GM06990 (cell line): ENCODE data around the gene NAA80.

Source experiments
- DNase-seq: peaks from one replicate; pipeline ENCODE4 v3.0.0-alpha.2; 2011; ENCODE audit not compliant: insufficient read length; ENCODE audit errors: extremely low read depth
- H3K27me3 ChIP-seq: replicated peaks from 2 replicates; pipeline ENCODE4 v1.6.0; 2011; ENCODE audit warnings: low read length; ENCODE audit not compliant: control insufficient read depth, insufficient read depth
- H3K36me3 ChIP-seq: 2 replicates; pipeline ENCODE4 v1.5.1; 2011; ENCODE audit warnings: low read length; ENCODE audit not compliant: control insufficient read depth, insufficient read depth
- H3K4me3 ChIP-seq: replicated peaks from 2 replicates; pipeline ENCODE4 v1.5.1; 2011; ENCODE audit warnings: low read depth, mild to moderate bottlenecking, control low read depth, low read length
- TF ChIP-seq, protein P1 (sequence below): IDR thresholded peaks from 2 replicates; pipeline ENCODE4 v1.5.1; 2011; ENCODE audit warnings: low read length, control low read depth, mild to moderate bottlenecking, inconsistent platforms; ENCODE audit not compliant: insufficient read depth, poor library complexity, severe bottlenecking

NAA80 gene

GRCh38 chr3:50250514-50250913 is 48.7 kb downstream of the NAA80 start:
- peaks cover 46% of the 10 kb centered on the region for H3K36me3 ChIP-seq
- H3K4me3 ChIP-seq = no peak overlapping the region
- H3K27me3 ChIP-seq = no peaks in the 10 kb centered on the region
- no peak for DNase-seq
- TF ChIP-seq, protein P1, sequence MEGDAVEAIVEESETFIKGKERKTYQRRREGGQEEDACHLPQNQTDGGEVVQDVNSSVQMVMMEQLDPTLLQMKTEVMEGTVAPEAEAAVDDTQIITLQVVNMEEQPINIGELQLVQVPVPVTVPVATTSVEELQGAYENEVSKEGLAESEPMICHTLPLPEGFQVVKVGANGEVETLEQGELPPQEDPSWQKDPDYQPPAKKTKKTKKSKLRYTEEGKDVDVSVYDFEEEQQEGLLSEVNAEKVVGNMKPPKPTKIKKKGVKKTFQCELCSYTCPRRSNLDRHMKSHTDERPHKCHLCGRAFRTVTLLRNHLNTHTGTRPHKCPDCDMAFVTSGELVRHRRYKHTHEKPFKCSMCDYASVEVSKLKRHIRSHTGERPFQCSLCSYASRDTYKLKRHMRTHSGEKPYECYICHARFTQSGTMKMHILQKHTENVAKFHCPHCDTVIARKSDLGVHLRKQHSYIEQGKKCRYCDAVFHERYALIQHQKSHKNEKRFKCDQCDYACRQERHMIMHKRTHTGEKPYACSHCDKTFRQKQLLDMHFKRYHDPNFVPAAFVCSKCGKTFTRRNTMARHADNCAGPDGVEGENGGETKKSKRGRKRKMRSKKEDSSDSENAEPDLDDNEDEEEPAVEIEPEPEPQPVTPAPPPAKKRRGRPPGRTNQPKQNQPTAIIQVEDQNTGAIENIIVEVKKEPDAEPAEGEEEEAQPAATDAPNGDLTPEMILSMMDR = no peak

GRCh38 chr3:50249457-50249856 is 49.7 kb downstream of the NAA80 start:
- no peak for DNase-seq

DNA sequence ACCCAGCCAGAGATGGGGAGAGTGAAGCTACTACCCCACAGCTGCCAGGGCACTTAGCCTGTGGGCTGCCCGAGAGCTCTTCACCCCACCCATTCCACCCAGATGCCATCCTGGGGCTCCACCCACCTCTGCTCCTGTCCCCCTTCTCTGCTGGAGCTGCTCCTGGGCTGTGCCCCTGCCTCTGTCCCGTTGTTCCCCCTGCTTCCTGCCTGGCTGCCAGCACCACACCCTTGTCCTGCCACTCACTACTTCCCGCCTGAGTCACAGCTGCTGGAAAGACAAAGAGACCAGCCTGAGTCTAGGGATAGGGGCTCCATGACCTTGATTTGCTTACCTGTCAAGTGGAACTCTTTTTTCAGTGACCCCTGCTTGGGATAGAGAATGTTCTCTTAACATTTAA is 50.8 kb downstream of the NAA80 start:
- peaks cover 36% of the 10 kb centered on the region for H3K36me3 ChIP-seq
- TF ChIP-seq, protein P1 = no peak
- no peak overlapping the region for H3K4me3 ChIP-seq
- DNase-seq = no peak
- no peaks in the 10 kb centered on the region for H3K27me3 ChIP-seq

More at GRCh38 chr3:50249457-50249856, 49.7 kb downstream of the NAA80 start:
- H3K4me3 ChIP-seq = no peak overlapping the region
- peaks cover 40% of the 10 kb centered on the region for H3K36me3 ChIP-seq
- H3K27me3 ChIP-seq = no peaks in the 10 kb centered on the region
- TF ChIP-seq, protein P1 = no peak

DNA sequence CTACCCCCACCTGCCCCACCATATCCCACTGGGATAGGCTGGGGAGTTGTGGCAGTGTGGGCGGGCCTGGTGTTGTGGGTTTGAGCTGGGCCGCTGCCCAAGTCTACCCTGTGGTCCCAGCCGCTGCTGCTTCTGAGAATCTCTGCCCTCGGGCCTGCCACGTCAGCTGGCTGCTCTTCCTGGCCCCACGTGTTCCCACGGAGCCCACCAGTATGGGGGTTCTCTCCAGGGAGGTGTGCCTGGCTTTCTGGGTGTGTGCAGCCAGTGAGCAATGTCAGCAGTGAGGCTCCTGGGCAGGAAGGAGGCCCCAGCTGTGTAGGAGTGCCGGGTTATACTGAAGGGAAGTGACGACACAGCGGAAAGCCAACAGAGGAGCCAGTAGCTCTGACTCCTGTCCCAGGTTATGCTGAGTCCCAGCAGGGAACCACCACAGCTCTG is 52.7 kb downstream of the NAA80 start:
- no peak for DNase-seq
- peaks cover 29% of the 10 kb centered on the region for H3K36me3 ChIP-seq
- no peaks in the 10 kb centered on the region for H3K27me3 ChIP-seq
- TF ChIP-seq, protein P1 = no peak
- peak overlapping the region; percentile 60 for H3K4me3 ChIP-seq
